GM12872 (cell line): ENCODE results near the gene HOXA4.
A peak's percentile ranks its signal among the peaks of the same experiment; 100 is the strongest.

Experiments used
- TF ChIP-seq, protein P1 (sequence below): IDR thresholded peaks from 3 replicates; pipeline ENCODE4 v1.5.1; 2011; ENCODE audit warnings: low read depth, mild to moderate bottlenecking, low read length, moderate library complexity; ENCODE audit not compliant: insufficient read depth

The HOXA4 gene

DNA sequence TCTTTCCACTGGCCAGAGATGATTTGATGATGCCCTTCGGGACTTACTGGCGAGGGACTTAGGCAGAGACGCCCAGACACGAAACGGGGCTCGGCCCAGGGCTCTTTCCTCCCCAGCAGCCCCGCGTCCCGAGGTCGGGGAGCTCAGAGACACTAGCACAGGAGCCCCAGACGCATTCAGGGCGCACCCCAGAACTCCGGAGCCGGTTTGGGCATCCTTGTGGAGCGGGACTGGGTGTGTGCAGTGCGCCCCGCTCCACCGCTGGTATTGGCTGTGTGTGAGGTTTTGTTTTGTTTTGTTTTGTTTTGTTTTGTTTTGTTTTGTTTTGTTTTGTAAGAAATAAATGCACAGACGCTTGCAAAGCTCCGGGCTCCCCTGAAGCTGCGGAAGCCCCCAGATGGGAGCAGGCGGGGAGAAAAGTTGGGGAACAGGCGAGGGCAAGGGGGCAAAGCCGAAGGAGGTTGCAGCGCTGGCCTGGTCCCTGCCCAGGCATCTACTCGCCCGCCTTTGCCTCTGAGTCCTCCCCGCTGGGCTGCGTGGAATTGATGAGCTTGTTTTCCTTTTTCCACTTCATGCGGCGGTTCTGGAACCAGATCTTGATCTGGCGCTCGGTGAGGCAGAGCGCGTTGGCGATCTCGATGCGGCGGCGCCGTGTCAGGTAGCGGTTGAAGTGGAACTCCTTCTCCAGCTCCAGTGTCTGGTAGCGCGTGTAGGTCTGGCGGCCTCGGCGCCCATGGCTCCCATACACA is 14.8 kb upstream of the HOXA4 start:
- TF ChIP-seq, protein P1, sequence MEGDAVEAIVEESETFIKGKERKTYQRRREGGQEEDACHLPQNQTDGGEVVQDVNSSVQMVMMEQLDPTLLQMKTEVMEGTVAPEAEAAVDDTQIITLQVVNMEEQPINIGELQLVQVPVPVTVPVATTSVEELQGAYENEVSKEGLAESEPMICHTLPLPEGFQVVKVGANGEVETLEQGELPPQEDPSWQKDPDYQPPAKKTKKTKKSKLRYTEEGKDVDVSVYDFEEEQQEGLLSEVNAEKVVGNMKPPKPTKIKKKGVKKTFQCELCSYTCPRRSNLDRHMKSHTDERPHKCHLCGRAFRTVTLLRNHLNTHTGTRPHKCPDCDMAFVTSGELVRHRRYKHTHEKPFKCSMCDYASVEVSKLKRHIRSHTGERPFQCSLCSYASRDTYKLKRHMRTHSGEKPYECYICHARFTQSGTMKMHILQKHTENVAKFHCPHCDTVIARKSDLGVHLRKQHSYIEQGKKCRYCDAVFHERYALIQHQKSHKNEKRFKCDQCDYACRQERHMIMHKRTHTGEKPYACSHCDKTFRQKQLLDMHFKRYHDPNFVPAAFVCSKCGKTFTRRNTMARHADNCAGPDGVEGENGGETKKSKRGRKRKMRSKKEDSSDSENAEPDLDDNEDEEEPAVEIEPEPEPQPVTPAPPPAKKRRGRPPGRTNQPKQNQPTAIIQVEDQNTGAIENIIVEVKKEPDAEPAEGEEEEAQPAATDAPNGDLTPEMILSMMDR: no peak

DNA sequence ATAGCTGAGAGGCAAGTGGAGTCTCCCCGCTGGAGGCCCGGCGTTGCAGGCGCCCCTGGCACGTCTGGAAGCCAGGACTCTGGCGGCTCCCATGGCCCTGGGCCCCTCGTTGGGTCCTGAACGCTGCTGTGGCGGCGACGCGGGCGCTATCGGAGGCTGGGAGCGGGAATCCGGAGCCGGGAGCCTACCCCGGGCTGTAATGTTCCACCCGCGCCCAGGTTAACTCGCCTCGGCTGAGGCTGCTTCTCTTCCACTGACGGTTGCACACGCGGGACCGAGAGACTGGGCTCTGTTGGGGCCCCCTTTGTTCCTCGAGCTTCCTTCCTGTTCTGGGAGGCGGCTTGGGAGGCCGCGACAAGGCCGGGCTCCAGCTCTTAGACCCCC is 14.2 kb upstream of the HOXA4 start:
- TF ChIP-seq, protein P1: no peak

DNA sequence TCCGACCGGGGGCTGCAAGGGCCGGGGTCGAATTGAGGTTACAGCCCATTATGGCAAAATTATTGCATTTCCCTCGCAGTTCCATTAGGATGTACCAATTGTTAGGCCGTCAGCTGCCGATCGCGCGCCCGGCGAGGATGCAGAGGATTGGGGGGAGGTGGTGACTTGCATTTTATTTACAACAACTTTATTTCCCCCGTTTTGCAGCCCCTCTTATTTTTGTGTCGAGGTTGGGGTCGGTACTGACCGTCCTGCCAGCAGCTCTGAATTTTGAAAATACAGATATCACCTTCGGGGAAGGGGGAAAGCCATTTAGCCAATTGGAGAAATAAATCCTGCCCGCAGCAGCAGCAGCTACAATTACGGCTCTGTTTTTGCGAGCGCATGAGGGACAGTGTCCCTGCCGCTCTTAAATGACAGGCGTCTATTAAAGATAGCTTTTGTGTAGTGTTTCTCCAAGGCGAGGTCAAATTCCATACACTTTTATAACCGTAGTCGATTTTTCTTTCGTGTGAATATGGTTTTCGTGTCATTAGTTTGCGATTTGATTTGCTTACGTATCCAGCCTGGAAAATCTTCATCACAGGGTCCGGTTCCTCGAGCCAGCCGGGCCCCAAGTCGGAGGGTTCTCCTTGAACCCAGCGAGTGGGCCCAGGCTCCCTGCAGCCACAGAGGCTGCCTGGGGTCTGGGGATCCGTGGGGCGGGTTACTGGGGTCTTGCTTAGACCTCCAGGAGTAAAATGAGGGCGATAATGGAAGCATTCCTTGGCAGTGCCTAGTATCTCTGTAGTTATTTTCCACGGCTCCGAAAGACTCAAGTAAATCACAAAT is 13.6 kb upstream of the HOXA4 start:
- TF ChIP-seq, protein P1: no peak

DNA sequence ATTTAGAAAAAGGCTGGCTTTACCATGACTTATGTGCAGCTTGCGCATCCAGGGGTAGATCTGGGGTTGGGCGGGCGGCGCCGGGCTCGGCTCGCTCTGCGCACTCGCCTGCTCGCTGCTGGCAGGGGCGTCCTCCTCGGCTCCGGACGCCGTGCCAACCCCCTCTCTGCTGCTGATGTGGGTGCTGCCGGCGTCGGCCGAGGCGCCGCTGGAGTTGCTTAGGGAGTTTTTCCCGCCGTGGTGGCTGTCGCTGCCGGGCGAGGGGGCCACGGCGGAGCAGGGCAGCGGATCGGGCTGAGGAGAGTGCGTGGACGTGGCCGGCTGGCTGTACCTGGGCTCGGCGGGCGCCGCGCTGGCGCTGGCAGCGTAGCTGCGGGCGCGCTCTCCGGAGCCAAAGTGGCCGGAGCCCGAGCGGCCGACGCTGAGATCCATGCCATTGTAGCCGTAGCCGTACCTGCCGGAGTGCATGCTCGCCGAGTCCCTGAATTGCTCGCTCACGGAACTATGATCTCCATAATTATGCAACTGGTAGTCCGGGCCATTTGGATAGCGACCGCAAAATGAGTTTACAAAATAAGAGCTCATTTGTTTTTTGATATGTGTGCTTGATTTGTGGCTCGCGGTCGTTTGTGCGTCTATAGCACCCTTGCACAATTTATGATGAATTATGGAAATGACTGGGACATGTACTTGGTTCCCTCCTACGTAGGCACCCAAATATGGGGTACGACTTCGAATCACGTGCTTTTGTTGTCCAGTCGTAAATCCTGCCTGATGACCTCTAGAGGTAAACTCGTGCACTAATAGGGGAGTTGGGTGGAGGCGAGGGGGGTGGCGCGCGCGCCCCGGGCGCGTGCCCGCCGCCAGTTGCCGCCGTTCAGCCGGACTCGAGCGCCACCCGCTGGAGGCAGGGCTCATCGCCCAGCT is 12.7 kb upstream of the HOXA4 start, which contains the start of gene HOXA5:
Gene HOXA5, minus strand, starts transcription at position 659 of the 927 bp plus-strand sequence. Its CDS starts 74 bp downstream, at position 585.
- TF ChIP-seq, protein P1: 0 out of 3 replicates have a peak, but pooled peaks have one; percentile 2

DNA sequence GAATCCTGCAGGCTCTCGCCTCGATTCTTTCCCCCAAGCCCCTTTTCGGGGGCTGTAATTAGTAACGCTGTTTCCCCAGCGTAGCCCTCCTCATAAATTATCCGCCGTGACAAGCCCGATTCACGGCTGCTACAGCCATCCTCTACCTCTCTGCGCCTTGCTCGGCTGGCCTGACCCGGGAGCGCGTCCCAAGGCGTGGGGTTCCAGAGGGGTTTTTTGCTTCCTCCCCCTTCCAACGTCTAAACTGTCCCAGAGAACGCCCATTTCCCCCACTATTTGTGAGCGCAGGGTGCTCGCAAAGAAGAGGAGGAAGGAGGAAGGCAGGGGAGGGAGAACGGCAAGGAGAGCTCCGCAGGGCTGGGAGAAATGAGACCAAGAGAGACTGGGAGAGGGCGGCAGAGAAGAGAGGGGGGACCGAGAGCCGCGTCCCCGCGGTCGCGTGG is 12.0 kb upstream of the HOXA4 start:
- TF ChIP-seq, protein P1: no peak

DNA sequence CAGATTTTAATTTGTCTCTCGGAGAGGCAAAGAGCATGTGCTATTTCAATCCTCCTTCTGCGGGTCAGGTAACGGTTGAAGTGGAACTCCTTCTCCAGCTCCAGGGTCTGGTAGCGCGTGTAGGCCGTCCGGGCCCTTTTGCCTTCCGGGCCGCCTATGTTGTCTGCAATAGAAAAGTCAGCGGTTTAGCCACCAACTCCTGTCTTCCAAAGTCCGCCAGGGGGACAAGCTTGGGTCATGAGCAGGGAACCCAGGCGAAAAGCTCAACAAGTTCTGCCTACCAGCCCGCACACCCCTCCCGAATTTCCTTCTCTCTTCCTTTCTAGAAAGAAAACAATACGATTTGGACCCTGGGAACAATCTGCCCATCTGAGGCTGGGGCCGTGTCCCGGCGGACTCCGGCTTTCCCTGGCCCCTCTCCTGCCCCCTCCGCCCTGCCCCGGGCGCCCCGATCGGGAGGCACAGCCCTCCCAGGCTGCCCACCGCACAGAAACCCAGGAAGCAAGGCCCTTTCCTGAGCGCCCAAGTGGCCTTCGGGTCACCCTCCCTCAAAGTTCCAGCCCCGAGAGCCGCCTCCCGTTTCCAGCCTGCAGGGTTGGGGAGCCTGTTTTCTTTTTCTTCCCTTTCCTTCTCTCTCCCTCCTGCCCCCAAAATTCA is 11.5 kb upstream of the HOXA4 start:
- TF ChIP-seq, protein P1: no peak
